IPS-NIHi7 (cell line): ENCODE results near the gene SUCLA2.
"Not testable (repeated sequence)": the region's sequence is repeated elsewhere in the genome, so short reads cannot be mapped to it uniquely, and the experiment has no call there.

Source experiments
- DNase-seq: peaks from one replicate; pipeline ENCODE4 v3.0.0; 2012; ENCODE audit warnings: mixed read lengths; ENCODE audit errors: extremely low spot score

Gene SUCLA2

DNA sequence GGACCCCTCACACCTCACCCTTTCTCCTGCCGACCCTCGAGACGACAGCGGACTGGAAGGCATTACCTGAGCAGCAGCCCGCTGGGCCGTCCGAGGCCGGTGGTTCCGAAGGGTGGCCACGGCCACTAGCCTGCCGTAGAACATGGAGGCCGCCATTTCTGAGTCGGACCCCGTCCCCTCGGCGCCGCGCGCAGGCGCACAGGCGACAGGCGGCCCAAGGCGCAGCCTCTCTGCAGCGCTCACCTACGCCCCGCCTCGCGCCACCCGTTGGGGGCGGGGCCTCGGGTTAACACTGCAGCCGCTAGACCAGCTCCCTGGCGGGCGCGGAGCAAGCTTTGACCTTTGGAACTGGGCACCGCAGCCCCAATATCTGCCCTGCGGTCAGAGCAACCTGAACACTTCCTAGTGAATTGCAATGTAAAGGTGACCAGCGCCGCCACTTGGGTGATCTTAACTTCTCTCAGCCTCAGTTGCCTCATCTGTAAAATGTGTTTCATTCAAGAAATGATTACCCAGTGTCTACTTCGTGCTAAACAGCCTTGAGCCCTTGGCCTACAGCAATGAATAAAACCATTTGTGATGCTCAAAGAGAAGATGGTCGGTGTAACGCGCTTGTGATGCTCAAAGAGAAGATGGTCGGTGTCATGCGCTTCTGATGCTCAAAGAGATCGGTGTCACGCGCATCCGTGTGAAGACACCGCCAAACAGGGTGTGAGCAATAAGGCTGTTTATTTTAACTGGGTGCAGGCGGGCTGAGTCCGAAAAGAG is at the start of gene SUCLA2:
TSS of gene SUCLA2 (minus strand) at position 160 of the 768 bp plus-strand sequence. CDS start at position 156, 4 bp downstream.
- DNase-seq = peak; percentile 99

- DNase-seq = no peak
Observed at GRCh38 chr13:48050550-48050949, 49.5 kb upstream of the SUCLA2 start.

GRCh38 chr13:48043789-48044503 is 42.9 kb upstream of the SUCLA2 start:
- no peak for DNase-seq

DNA sequence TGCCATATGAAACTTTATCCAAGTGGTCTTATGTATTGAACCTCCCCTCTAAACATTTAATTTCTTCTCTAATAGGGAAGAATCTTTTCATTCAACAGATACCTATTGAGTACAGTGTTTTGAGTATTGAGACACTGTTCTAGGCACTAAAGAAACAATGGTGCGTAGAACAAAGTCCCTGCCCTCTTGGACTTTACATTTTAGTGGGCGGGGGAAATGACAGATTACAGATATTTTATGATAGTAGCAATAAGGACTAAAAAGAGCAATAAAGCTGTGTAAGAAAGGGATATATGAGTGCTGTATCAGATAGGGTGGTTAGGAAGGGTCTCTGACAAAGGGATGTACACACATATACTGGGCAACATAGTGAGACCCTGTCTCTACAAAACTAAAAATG is 41.8 kb upstream of the SUCLA2 start:
- no peak for DNase-seq

- DNase-seq = no peak
Observed at GRCh38 chr13:48040896-48041295, 39.8 kb upstream of the SUCLA2 start.

- no peak for DNase-seq
Observed at GRCh38 chr13:48040049-48040448, 39.0 kb upstream of the SUCLA2 start.

DNA sequence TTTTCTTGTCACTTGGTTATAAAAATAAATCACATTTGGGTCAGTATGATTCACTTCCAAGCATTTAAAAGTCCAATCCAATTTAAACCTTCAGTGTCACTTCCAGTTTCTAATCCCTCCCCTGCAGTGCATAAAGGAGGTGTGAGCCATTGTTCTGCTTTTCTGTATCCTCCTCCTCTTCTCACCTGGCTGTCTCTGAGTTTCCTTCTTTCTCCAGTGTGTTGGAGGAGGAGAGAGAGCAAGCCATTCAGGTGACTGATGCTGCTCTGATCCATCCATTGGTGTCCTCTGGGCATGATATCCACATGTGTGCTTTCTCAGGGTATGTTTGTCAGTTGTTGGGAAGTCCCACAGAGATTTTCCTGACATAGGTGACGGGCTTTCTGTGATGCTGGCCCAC is 37.7 kb upstream of the SUCLA2 start:
- peak; percentile 20 for DNase-seq

DNA sequence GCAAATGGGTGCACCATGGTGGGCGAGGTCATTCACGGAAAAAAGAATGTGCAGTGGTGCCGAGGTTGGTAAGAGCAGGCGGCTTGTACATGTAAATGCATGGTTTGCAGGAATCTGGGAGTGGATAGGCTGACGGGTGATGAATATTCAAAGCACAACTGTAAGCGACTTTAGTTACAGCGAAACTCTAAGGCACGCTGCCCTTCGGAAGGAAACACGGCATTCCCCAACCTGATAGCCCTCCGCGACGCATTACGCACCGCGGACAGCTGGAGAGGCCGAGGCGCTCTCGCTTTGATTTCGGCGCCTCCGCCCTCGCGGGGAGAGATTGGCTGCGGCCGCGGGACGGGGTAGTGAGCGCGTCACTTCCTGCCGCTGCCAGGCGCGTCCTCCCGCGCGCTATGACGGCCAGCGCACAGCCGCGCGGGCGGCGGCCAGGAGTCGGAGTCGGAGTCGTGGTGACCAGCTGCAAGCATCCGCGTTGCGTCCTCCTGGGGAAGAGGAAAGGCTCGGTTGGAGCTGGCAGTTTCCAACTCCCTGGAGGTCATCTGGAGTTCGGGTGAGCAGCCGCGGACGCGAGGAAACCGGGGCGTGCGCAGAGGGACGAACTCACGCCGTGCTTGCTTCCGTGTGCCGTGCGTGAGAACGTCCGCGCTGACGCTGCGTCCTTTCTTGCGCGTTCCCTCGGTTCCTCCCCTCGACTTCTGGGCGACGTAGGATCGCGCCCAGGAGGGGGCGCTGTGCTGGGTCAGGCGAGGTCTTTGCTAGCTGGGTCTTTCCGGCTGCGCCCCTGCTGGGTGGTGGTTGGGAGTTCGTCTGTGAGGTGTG is 36.5 kb upstream of the SUCLA2 start, which contains the start of gene NUDT15:
TSS of gene NUDT15 (plus strand) at position 381 of the 828 bp plus-strand sequence. CDS start at position 402, 21 bp downstream.
- peak; percentile 96 for DNase-seq

GRCh38 chr13:48029859-48030258 is 28.8 kb upstream of the SUCLA2 start:
- DNase-seq = no peak

DNA sequence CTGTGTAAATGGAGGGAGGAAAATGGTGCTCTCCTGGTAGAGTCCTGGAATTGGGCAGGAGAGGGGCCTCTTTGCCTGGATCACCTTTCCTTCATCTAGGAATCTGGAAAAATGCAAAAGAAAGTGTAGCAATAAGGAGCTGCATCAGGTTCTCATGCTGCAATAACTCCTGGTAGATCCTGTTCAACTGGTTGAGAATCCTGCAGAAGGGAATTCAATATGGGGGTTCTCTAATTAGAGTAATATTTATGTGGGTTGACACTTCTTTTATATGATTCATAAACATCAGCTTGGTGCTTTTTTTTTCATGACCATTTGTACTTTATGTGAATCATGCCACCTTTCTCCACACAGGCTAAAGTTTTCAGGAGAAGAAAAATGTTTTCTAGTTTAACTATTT is 27.0 kb upstream of the SUCLA2 start:
- DNase-seq = no peak

DNA sequence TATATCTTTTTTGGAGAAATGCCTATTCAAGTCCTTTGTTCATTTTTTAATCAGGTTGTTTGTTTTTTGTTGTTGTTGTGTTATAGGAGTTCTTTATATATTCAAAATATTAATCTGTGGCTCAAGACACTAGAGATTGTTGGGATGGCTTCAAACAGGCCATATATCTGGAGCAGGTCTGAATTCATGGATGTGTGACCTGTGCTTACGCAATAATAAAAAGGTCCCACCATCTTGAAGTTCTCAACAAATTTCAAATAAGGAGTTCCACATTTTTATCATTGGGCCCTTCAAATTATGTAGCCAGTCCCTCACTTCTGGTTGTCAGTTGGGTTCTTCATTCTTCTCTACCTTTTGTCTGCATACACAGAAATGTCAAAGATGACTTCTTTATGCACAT is 18.7 kb upstream of the SUCLA2 start:
- DNase-seq = no peak

DNA sequence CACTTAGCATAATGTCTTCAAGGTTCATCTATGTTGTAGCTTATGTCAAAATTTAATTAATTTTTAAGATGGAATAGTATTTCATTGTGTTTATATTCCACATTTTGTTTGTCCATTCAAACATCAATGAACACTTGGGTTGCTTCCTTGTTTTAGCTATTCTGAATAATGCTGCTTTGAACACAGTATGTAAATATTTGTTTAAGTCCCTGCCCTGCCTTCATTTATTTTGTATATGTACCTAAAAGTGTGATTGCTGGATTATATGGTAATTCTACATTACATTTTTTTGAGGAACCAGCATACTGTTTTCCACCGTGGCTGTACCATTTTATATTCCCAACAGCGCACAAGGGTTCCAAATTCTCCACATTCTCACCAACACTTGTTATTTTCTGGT is 17.6 kb upstream of the SUCLA2 start:
- no peak for DNase-seq

- no peak for DNase-seq
Observed at GRCh38 chr13:48014359-48014758, 13.3 kb upstream of the SUCLA2 start.

DNA sequence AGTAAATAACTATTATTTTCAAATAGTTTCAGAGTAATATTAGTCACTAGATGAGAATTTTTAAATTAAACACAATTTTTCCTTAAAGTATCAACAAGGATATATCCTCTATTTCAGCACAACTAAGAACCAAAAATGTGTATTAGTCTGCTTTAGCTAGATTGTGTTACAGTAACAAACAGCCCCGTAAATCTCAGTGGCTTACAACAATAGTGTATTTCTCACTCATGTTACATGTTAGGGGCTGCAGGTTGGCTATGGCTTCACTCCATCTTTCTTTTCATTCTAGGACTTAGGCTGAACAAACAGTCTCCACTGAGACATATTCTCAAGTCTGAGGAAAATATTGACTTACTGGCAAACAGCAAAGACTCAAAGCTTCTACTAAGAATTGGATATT is 11.6 kb upstream of the SUCLA2 start:
- no peak for DNase-seq

DNA sequence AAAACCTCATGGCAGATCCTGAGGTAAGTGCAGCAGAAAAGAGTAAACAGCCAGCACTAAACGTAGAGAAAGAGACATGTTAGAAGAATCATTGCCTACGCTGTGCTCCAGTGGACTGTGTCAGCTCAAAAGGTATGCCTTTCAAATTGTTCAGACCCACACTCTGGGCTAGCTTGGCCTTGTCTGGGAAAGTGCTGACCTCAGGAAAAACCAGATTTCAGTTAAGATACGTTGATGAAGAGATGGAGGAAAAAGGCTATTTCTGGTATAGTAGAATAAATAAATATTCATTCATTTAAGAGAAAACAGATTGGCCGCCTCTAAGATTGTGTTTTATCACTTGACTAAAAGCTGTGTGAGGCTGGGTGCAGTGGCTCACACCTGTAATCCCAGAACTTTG is 9.6 kb upstream of the SUCLA2 start:
- DNase-seq = no peak

- DNase-seq = no peak
Observed at GRCh38 chr13:48009284-48009683, 8.2 kb upstream of the SUCLA2 start.

GRCh38 chr13:48006396-48006795 is 5.3 kb upstream of the SUCLA2 start:
- no peak for DNase-seq

- DNase-seq = no peak
Observed at GRCh38 chr13:48004201-48004600, 3.1 kb upstream of the SUCLA2 start.

- DNase-seq = not testable (repeated sequence)
Observed at GRCh38 chr13:48001999-48002398, 926 bp upstream of the SUCLA2 start.

- DNase-seq = peak; percentile 28
Observed at GRCh38 chr13:48000559-48001113, 437 bp downstream of the SUCLA2 start.

GRCh38 chr13:47999973-48000372 is 1.1 kb downstream of the SUCLA2 start:
- no peak for DNase-seq

- DNase-seq = no peak
Observed at GRCh38 chr13:47997384-47997783, 3.7 kb downstream of the SUCLA2 start.
